ENCODE results near the gene MSX1. TPM values are rescaled to one million over a fixed set of nuclear protein-coding genes. Genes with fewer than 3 reads are reported as not detected.

The MSX1 gene
- polyA plus RNA-seq, result 0.64 and 0.86 TPM in 2 replicates

DNA sequence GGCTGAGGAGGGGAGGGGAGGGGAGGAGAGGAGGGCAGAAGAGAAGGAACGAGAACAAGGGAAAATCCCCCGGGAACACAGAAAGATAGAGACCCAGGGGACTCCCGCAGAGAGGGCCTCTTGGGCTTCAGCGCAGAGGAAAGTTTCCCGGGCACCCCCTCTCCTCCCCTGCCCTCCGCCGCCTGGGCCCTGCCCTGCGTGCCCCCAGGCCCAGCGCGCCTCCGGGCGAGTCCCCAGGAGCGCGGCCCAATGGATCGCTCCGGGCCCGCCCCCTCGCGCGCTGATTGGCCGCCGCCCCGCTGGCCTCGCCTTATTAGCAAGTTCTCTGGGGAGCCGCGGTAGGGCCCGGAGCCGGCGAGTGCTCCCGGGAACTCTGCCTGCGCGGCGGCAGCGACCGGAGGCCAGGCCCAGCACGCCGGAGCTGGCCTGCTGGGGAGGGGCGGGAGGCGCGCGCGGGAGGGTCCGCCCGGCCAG is at the start of gene MSX1:
MSX1 (plus strand) TSS at position 341 of the 474 bp plus-strand sequence. CDS start 235 bp downstream, outside the sequence.

Other genes starting within 250 kb of the MSX1 start
- gene CYTL1, start 159.8 kb downstream of the MSX1 start, polyA plus RNA-seq, result not detected in 2 replicates
- gene STK32B, start 191.8 kb downstream of the MSX1 start, polyA plus RNA-seq, result 0.45 and 1.1 TPM in 2 replicates

All from Purkinje cell (primary cell).